Naive B cell (primary cell): Measurements from ENCODE around the gene LRRFIP1. TPM values are rescaled to one million over a fixed set of nuclear protein-coding genes. Genes with fewer than 3 reads are reported as not detected.
"Not testable (repeated sequence)": the region's sequence is repeated elsewhere in the genome, so short reads cannot be mapped to it uniquely, and the experiment has no call there.

ENCODE experiments used
- ATAC-seq, 2 donors: fragments of 150-1000 bp; cut with Tn5 transposase; 2 replicates each; pipeline ENCODE4 v1.10.0; 2021; ENCODE audit warnings: low read depth in 2 of 2, mild to moderate bottlenecking in 2 of 2, moderate library complexity in 2 of 2
- DNase-seq: peaks from one replicate; pipeline ENCODE4 v3.0.0; 2022
- H3K27ac Mint-ChIP-seq, 6 donors: one replicate each; pipeline ENCODE4 v1.8.0; 2020 to 2022; ENCODE audit warnings: mild to moderate bottlenecking in 6 of 6, mixed read lengths in 6 of 6, moderate library complexity in 5 of 6, inconsistent platforms in 2 of 6
- H3K27me3 Mint-ChIP-seq, 3 donors: one replicate each; pipeline ENCODE4 v1.8.0; 2021 to 2022; ENCODE audit warnings: mixed read lengths in 3 of 3, mild to moderate bottlenecking in 1 of 3
- H3K36me3 Mint-ChIP-seq, 2 donors: one replicate each; pipeline ENCODE4 v1.8.0; 2020 to 2022; ENCODE audit warnings: mixed read lengths in 2 of 2, inconsistent platforms in 1 of 2, mild to moderate bottlenecking in 1 of 2
- H3K4me1 Mint-ChIP-seq, 3 donors: one replicate each; pipeline ENCODE4 v1.8.0; 2020 to 2022; ENCODE audit warnings: mixed read lengths in 3 of 3, inconsistent platforms in 1 of 3, mild to moderate bottlenecking in 1 of 3, moderate library complexity in 1 of 3
- H3K4me3 Mint-ChIP-seq, 8 donors: one replicate each; pipeline ENCODE4 v1.8.0; 2020 to 2022; ENCODE audit warnings: mild to moderate bottlenecking in 8 of 8, mixed read lengths in 8 of 8, moderate library complexity in 8 of 8, inconsistent platforms in 2 of 8
- H3K9me3 Mint-ChIP-seq, 7 donors: one replicate each; pipeline ENCODE4 v1.8.0; 2020 to 2022; ENCODE audit warnings: mixed read lengths in 7 of 7, mild to moderate bottlenecking in 5 of 7, inconsistent platforms in 2 of 7, moderate library complexity in 1 of 7
- polyA plus RNA-seq, 6 donors: library from polyadenylated mRNA; unstranded; fragments of 300-500 nt; fragmentation: Illumina TruSeq; gene quantifications; one replicate each; pipeline ENCODE4 v1.2.3, GENCODE V29; 2021; ENCODE audit warnings: low read depth in 6 of 6

Gene LRRFIP1
- polyA plus RNA-seq, 6 donors from 2014 or later: 45.8 to 88.7 (median 68.2) TPM

GRCh38 chr2:237592425-237592980 is 34.9 kb upstream of the LRRFIP1 start:
- H3K27me3 Mint-ChIP-seq: peaks cover 0 to 8% (median 5%) of the 10 kb centered on the region in 3 donors
- H3K4me1 Mint-ChIP-seq: peaks cover 7 to 30% (median 22%) of the 10 kb centered on the region in 3 donors
- H3K9me3 Mint-ChIP-seq: no peaks in the 10 kb centered on the region
- peak overlapping the region in 2 of 6 donors; percentile 62 to 74 for H3K27ac Mint-ChIP-seq
- H3K36me3 Mint-ChIP-seq: no peaks in the 10 kb centered on the region
- no peak for DNase-seq
- H3K4me3 Mint-ChIP-seq: no peak overlapping the region
- ATAC-seq: no peak

- no peak for ATAC-seq
- peaks cover 11 to 30% (median 22%) of the 10 kb centered on the region in 3 donors for H3K4me1 Mint-ChIP-seq
- H3K27me3 Mint-ChIP-seq: peaks cover 0 to 7% (median 5%) of the 10 kb centered on the region in 3 donors
- H3K27ac Mint-ChIP-seq: peak overlapping the region in 3 of 6 donors; percentile 62 to 76 (median 74)
- H3K4me3 Mint-ChIP-seq: no peak overlapping the region
- no peak for DNase-seq
- no peaks in the 10 kb centered on the region for H3K36me3 Mint-ChIP-seq
- H3K9me3 Mint-ChIP-seq: no peaks in the 10 kb centered on the region
Observed at GRCh38 chr2:237593036-237593435, 34.4 kb upstream of the LRRFIP1 start.

GRCh38 chr2:237593596-237594320 is 33.6 kb upstream of the LRRFIP1 start:
- peaks cover 17 to 33% (median 22%) of the 10 kb centered on the region in 3 donors for H3K4me1 Mint-ChIP-seq
- peak; percentile 19 to 45 for ATAC-seq
- H3K9me3 Mint-ChIP-seq: peaks cover 0 to 2% (median 0%) of the 10 kb centered on the region in 7 donors
- peak overlapping the region in 5 of 6 donors; percentile 12 to 82 (median 74) for H3K27ac Mint-ChIP-seq
- H3K27me3 Mint-ChIP-seq: peaks cover 0 to 7% (median 5%) of the 10 kb centered on the region in 3 donors
- no peaks in the 10 kb centered on the region for H3K36me3 Mint-ChIP-seq
- DNase-seq: no peak
- H3K4me3 Mint-ChIP-seq: no peak overlapping the region

GRCh38 chr2:237594514-237594871 is 32.9 kb upstream of the LRRFIP1 start:
- DNase-seq (no peak), ATAC-seq (no peak)
- H3K4me1 Mint-ChIP-seq: peaks cover 17 to 35% (median 22%) of the 10 kb centered on the region in 3 donors
- H3K27ac Mint-ChIP-seq: peak overlapping the region in 4 of 6 donors; percentile 11 to 90 (median 66)
- no peak overlapping the region for H3K4me3 Mint-ChIP-seq
- peaks cover 0 to 2% (median 0%) of the 10 kb centered on the region in 7 donors for H3K9me3 Mint-ChIP-seq
- H3K36me3 Mint-ChIP-seq: no peaks in the 10 kb centered on the region
- peaks cover 0 to 7% (median 5%) of the 10 kb centered on the region in 3 donors for H3K27me3 Mint-ChIP-seq

- ATAC-seq, H3K4me3 Mint-ChIP-seq, DNase-seq, H3K9me3 Mint-ChIP-seq, H3K36me3 Mint-ChIP-seq, H3K27me3 Mint-ChIP-seq: not testable (repeated sequence)
- H3K4me1 Mint-ChIP-seq: peaks cover 17 to 28% (median 20%) of the 10 kb centered on the region in 3 donors
- H3K27ac Mint-ChIP-seq: peak overlapping the region in 3 of 6 donors; percentile 49 to 70 (median 56)
Observed at GRCh38 chr2:237595829-237596519, 31.4 kb upstream of the LRRFIP1 start.

GRCh38 chr2:237596520-237597195 is 30.7 kb upstream of the LRRFIP1 start:
- H3K9me3 Mint-ChIP-seq: peaks cover 0 to 2% (median 0%) of the 10 kb centered on the region in 7 donors
- DNase-seq (no peak), ATAC-seq (no peak)
- peaks cover 13 to 21% (median 14%) of the 10 kb centered on the region in 3 donors for H3K4me1 Mint-ChIP-seq
- peak overlapping the region in 3 of 6 donors; percentile 53 to 77 (median 76) for H3K27ac Mint-ChIP-seq
- H3K36me3 Mint-ChIP-seq: no peaks in the 10 kb centered on the region
- no peaks in the 10 kb centered on the region for H3K27me3 Mint-ChIP-seq
- peak overlapping the region in 1 of 8 donors; percentile 15 for H3K4me3 Mint-ChIP-seq

- Mint-ChIP-seq H3K9me3 (peaks cover 0 to 2% (median 0%) of the 10 kb centered on the region in 7 donors), H3K4me1 (peaks cover 11 to 22% (median 18%) of the 10 kb centered on the region in 3 donors), H3K4me3 (peak overlapping the region in 2 of 8 donors; percentile 7 to 19), H3K27me3 (no peaks in the 10 kb centered on the region), H3K36me3 (no peaks in the 10 kb centered on the region), H3K27ac (peak overlapping the region in 5 of 6 donors; percentile 42 to 97 (median 85))
- ATAC-seq (no peak), DNase-seq (no peak)
Observed at GRCh38 chr2:237597196-237598145, 29.9 kb upstream of the LRRFIP1 start.

GRCh38 chr2:237598468-237599208 is 28.7 kb upstream of the LRRFIP1 start:
- Mint-ChIP-seq H3K27ac (peak overlapping the region in 5 of 6 donors; percentile 72 to 97 (median 94)), H3K4me1 (peaks cover 19 to 32% (median 30%) of the 10 kb centered on the region in 3 donors), H3K27me3 (no peaks in the 10 kb centered on the region), H3K9me3 (peaks cover 0 to 2% (median 0%) of the 10 kb centered on the region in 7 donors), H3K36me3 (no peaks in the 10 kb centered on the region), H3K4me3 (peak overlapping the region in 1 of 8 donors; percentile 80)
- DNase-seq (no peak), ATAC-seq (no peak)

- no peak for ATAC-seq
- H3K27me3 Mint-ChIP-seq: no peaks in the 10 kb centered on the region
- no peaks in the 10 kb centered on the region for H3K36me3 Mint-ChIP-seq
- peak overlapping the region in 4 of 6 donors; percentile 52 to 97 (median 82) for H3K27ac Mint-ChIP-seq
- no peak for DNase-seq
- H3K9me3 Mint-ChIP-seq: peaks cover 0 to 2% (median 0%) of the 10 kb centered on the region in 7 donors
- peaks cover 20 to 34% (median 32%) of the 10 kb centered on the region in 3 donors for H3K4me1 Mint-ChIP-seq
- peak overlapping the region in 1 of 8 donors; percentile 16 for H3K4me3 Mint-ChIP-seq
Observed at GRCh38 chr2:237599465-237600110, 27.8 kb upstream of the LRRFIP1 start.

- no peaks in the 10 kb centered on the region for H3K36me3 Mint-ChIP-seq
- H3K27ac Mint-ChIP-seq: peak overlapping the region in 5 of 6 donors; percentile 50 to 97 (median 78)
- no peak for ATAC-seq
- peaks cover 0 to 2% (median 0%) of the 10 kb centered on the region in 7 donors for H3K9me3 Mint-ChIP-seq
- H3K4me1 Mint-ChIP-seq: peaks cover 20 to 37% (median 35%) of the 10 kb centered on the region in 3 donors
- H3K4me3 Mint-ChIP-seq: no peak overlapping the region
- H3K27me3 Mint-ChIP-seq: no peaks in the 10 kb centered on the region
- DNase-seq: no peak
Observed at GRCh38 chr2:237600205-237600846, 27.1 kb upstream of the LRRFIP1 start.
